Right lobe of liver (tissue), 6 donors: ENCODE results near the gene PTK6. TPM values are rescaled to one million over a fixed set of nuclear protein-coding genes. Genes with fewer than 3 reads are reported as not detected.

ENCODE experiments used
- ATAC-seq, 4 donors: fragments of 200-7000 bp; cut with Tn5 transposase; one replicate each; pipeline ENCODE4 v1.9.1; 2020; ENCODE audit warnings: mild to moderate bottlenecking in 4 of 4, moderate library complexity in 4 of 4
- DNase-seq, 3 donors: peaks; one replicate each; pipeline ENCODE4 v3.0.0-alpha.2; 2020
- H3K27ac ChIP-seq, 3 donors: fragments of 200-600 bp; one replicate each; pipeline ENCODE4 v1.8.0; 2022
- H3K27me3 ChIP-seq, 2 donors: fragments of 200-600 bp; one replicate each; pipeline ENCODE4 v1.8.0; 2022
- H3K36me3 ChIP-seq, 4 donors: fragments of 200-600 bp; sonication (generic) in 1 of 4; one replicate each; pipeline versions ENCODE4 v1.5.1 to v1.8.0; 2017 to 2022; ENCODE audit warnings: control low read depth in 1 of 4
- H3K4me1 ChIP-seq, 4 donors: fragments of 200-600 bp; sonication (generic) in 1 of 4; one replicate each; pipeline versions ENCODE4 v1.5.1 to v1.8.0; 2017 to 2022; ENCODE audit warnings: control low read depth in 1 of 4
- H3K4me3 ChIP-seq, 3 donors: fragments of 200-600 bp; one replicate each; pipeline ENCODE4 v1.8.0; 2022
- H3K9me3 ChIP-seq, 4 donors: fragments of 200-600 bp; sonication (generic) in 1 of 4; one replicate each; pipeline versions ENCODE4 v1.5.1 to v1.8.0; 2017 to 2022; ENCODE audit warnings: control low read depth in 1 of 4
- POLR2A ChIP-seq: fragments of 450-650 bp; IDR thresholded peaks from one replicate; pipeline ENCODE4 v1.6.1; 2017; ENCODE audit warnings: antibody characterized with exemption, mild to moderate bottlenecking
- WGBS: methylation state at CpG from one replicate; pipeline ENCODE4 v1.1.6; 2018; ENCODE audit warnings: low coverage, low lambda C conversion rate; ENCODE audit not compliant: insufficient coverage; ENCODE audit errors: missing lambda C conversion rate; 5-methylcytosine and 5-hydroxymethylcytosine counted together
- intact Hi-C, 2 donors: fragments of 100-400 bp; cut with DNase I; formaldehyde crosslinking; loops; one replicate each; pipeline versions ENCODE4 v1.11.2 to v1.14.1; 2022
- total RNA-seq, 6 experiments: library from RNA; depleted of rRNA in 2 of 6; stranded (reverse); fragments of >200 nt in 2 of 6; fragmentation: NEBNext Ultra II Directional in 3 of 6; extraction: Animal tissue kit (Norgen Biotek cat#: 25700) in 3 of 6; gene quantifications; one replicate each; pipeline versions ENCODE4 v1.1.0 to v1.2.4, GENCODE V29; 2016 to 2023
- TF ChIP-seq, protein P1 (sequence below), 4 donors: fragments of 200-600 bp in 3 of 4; fragments of 450-650 bp in 1 of 4; IDR thresholded peaks; one replicate each; pipeline versions ENCODE4 v1.5.1 to v1.8.0; 2016 to 2022; ENCODE audit warnings: antibody characterized with exemption in 4 of 4, mild to moderate bottlenecking in 2 of 4
- donor health status: DM: no; HTN: yes; CAD: no.
- donor health status: DM: no; HTN: no; CAD: no.
- donor health status: DM: no; HTN: no; CAD: no.
- donor health status: DM: no; HTN: yes; CAD: no.
- donor health status: DM: no; HTN: yes; CAD: no.

Gene PTK6
- total RNA-seq, 6 experiments from 2014 or later = 0.78 to 11.0 (median 3.6) TPM

DNA sequence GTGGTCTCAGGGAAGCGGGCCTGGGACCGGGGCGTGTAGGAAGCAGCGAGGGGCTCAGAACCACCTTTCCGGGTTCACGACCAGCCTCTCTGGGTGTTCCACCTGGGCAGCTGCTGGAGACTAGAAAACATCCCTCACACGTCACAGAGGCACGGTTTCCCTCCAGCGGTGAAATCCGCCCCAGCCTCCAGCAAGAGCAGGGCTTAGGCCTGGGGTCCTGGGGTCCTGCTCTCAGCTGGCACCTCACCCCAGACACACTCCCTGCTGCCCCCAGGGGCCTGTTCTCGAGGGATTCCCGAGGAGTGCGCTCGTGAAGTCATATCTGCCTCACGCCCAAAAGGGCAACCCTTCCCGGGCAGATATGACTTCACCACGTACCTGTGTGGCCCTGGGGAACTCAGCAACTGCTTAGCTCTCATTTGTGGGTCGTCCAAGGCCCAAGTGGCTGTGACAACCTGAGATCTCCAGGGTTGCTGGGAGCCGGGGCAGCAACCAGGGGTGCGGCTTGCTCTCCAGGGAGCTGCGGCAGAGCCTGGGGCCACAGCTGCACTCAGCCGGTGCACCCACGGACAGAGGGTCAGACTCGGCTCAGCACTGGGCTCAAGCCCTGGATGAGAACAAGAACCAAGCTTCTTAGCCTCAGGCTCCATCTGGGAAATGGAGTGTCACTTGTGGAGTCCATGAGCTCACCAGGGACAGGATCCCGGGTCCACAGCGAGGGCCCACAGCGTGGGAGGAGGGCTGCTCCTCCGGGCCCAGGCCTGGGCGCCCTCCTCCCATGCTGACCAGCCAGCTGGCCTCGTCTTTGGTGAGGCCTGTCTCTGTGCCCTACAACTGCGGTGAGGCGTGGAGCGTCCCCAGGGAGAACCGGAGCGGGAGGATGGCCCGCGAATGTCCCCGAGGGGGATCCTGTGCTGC, 17.4 kb upstream of the PTK6 start:
- Histone ChIP-seq H3K27me3 (no peaks in the 10 kb centered on the region), H3K27ac (no peak overlapping the region), H3K4me1 (no peaks in the 10 kb centered on the region), H3K9me3 (no peaks in the 10 kb centered on the region), H3K4me3 (no peak overlapping the region), H3K36me3 (peaks cover 0 to 3% (median 0%) of the 10 kb centered on the region in 4 donors)
- WGBS = 33% methylated on average over 1 of the region's 38 CpGs
- no peak for TF ChIP-seq POLR2A
- TF ChIP-seq, protein P1, sequence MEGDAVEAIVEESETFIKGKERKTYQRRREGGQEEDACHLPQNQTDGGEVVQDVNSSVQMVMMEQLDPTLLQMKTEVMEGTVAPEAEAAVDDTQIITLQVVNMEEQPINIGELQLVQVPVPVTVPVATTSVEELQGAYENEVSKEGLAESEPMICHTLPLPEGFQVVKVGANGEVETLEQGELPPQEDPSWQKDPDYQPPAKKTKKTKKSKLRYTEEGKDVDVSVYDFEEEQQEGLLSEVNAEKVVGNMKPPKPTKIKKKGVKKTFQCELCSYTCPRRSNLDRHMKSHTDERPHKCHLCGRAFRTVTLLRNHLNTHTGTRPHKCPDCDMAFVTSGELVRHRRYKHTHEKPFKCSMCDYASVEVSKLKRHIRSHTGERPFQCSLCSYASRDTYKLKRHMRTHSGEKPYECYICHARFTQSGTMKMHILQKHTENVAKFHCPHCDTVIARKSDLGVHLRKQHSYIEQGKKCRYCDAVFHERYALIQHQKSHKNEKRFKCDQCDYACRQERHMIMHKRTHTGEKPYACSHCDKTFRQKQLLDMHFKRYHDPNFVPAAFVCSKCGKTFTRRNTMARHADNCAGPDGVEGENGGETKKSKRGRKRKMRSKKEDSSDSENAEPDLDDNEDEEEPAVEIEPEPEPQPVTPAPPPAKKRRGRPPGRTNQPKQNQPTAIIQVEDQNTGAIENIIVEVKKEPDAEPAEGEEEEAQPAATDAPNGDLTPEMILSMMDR (IDR thresholded peaks at IDR 0.05) = no peak
- intact Hi-C loops = no loop called here
- DNase-seq = no peak
- ATAC-seq = no peak

DNA sequence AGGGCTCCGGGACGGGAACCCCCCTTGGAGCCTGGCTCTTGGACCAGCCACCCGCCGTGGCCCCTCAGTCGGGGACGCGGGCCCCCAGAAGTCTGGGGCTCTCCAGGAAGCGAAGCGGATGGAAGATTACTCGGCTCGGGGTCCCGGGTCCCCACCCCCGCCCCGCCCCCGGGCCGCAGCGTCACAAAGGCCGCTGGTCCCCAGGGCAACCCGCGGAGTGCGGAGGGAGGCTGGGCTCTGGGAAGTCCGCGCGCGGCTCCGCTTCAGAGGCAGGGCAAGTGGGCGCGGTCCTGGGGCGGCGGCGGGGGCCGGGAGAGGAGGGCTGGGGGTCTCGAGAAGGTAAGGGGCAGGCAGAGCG, 16.7 kb upstream of the PTK6 start, which contains the start of gene FNDC11:
Gene FNDC11, plus strand, starts transcription at position 227 of the 358 bp plus-strand sequence. CDS start 1,505 bp downstream, outside the sequence.
- 9% methylated on average over 12 of the region's 34 CpGs for WGBS
- DNase-seq (no peak), ATAC-seq (peak; percentile 10 to 29 (median 18))
- intact Hi-C loops = no loop called here
- Histone ChIP-seq H3K27ac (no peak within 1 kb of the TSS), H3K9me3 (no peaks in the 10 kb centered on the region), H3K4me3 (peak within 1 kb of the TSS; percentile 20 to 39 (median 37)), H3K36me3 (peaks cover 0 to 3% (median 0%) of the 10 kb centered on the region in 4 donors), H3K27me3 (no peaks in the 10 kb centered on the region), H3K4me1 (no peaks in the 10 kb centered on the region)
- TF ChIP-seq, protein P1 (IDR thresholded peaks at IDR 0.05) = no peak
- TF ChIP-seq POLR2A = no peak

DNA sequence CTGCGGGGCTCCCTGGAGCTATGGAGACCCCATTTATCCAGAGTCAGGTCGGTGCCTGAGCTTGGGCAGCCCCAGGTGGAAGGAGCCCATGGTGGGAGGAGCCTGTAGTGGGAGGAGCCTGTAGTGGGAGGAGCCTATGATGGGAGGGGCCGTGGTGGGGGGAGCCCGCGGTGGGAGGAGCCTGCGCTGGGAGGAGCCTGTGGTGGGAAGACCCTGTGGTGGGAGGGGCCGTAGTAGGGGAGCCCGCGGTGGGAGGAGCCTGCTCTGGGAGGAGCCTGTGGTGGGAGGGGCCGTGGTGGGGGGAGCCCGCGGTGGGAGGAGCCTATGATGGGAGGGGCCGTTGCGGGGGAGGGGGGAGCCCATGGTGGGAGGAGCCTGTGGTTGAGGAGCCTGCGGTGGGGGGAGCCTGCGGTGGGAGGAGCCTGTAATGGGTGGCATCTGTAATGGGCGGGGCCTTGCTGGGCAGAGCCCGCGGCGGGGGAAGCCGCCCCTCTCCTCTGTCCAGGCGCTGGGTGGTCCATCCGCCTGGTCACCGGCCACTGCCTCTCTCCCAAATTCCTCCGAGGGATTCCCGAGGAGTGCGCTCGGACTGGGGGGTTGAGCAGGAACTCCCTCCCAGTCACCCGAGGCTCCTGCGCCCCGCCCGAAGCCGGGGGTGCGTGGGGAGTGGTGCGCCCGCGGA, 16.2 kb upstream of the PTK6 start:
- H3K27ac ChIP-seq = no peak overlapping the region
- intact Hi-C loops = no loop called here
- no peaks in the 10 kb centered on the region for H3K9me3 ChIP-seq
- H3K27me3 ChIP-seq = no peaks in the 10 kb centered on the region
- peak; percentile 76 to 82 (median 78) for ATAC-seq
- 6% methylated on average over 14 of the region's 37 CpGs for WGBS
- peak overlapping the region; percentile 20 to 39 (median 37) for H3K4me3 ChIP-seq
- no peaks in the 10 kb centered on the region for H3K4me1 ChIP-seq
- peak in 2 of 3 donors; percentile 77 to 78 for DNase-seq
- H3K36me3 ChIP-seq = no peaks in the 10 kb centered on the region
- TF ChIP-seq, protein P1 (IDR thresholded peaks at IDR 0.05) = no peak
- TF ChIP-seq POLR2A = no peak

DNA sequence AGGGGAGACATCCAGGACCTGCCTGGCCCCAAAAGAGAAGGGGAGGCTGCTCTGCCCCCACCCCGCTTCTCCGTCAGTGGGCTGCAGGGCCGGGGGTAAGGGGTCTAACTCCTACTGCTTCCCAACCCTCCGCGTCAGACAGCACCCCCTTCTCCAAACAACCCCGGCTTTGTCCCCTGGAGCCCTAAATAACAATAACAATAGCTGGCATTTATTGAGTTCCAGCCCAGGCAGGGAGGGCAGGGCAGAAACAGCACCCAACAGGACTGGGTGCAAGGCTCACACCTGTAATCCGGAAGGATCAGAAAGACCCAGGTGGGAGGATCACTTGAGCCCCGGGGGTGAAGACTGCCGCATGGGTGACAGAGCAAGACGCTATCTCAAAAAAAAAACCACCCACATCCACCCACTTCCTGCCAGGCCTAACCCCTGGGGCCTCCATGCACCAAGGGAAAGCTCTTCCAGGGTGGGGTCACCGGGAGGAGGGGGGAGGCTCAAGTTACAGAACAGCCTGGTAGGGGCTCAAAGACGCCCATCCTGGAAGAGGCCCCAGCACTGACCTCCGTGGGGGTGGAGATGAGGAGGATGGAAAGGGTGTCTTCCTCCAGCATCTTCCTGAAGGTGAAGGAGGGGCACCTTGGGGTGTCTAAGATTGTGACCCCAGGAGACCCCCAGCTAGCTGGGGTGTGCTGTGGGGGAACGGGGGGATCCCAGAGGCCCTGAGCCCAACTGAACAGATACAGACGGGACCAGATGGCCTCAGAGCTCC, 15.5 kb upstream of the PTK6 start:
- 27% methylated on average over 6 of the region's 15 CpGs for WGBS
- no peaks in the 10 kb centered on the region for H3K36me3 ChIP-seq
- H3K27ac ChIP-seq = no peak overlapping the region
- ATAC-seq (no peak), DNase-seq (no peak)
- intact Hi-C loops = no loop called here
- no peak overlapping the region for H3K4me3 ChIP-seq
- no peaks in the 10 kb centered on the region for H3K4me1 ChIP-seq
- no peak for TF ChIP-seq POLR2A
- TF ChIP-seq, protein P1 (IDR thresholded peaks at IDR 0.05) = no peak
- H3K27me3 ChIP-seq = no peaks in the 10 kb centered on the region
- H3K9me3 ChIP-seq = no peaks in the 10 kb centered on the region
